Stimulated activated CD4-positive, alpha-beta T cell treated with anti-CD3 and anti-CD28 coated beads, Interleukin-12 subunit alpha, Interleukin-12 subunit beta, amount 100 ng/mL, for 24 hours (primary cell): ENCODE data around the gene BTRC.

Experiments
- DNase-seq, 2 experiments: peaks; one replicate each; pipeline ENCODE4 v3.0.0-alpha.2; 2020; ENCODE audit warnings: low read depth in 2 of 2

BTRC gene

DNA sequence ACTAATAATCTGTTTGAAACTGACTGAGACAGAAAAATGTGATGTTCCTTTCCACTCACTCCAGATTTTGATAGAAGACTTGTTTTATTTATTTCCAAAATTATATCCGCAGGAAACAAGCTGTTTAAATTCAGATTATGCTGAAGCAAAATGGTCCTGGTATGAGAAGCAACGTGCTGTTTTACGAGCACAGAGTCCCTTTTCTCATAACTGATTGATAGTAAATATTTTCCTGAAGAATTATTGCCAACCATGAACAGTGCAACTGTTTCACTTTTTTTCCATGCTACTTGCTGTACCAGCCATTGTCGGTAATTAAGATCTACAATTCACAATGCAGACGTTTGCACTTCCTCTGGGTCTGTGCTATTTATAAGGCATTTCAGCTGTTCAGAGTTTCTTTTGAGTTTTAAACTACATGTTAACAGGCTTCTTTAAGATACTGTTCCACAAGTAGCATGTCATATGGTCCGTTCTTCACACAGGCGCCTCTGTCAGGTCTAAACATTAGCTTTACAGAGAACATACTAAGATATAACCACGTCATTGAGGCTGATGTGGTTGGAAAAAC is 130.3 kb downstream of the BTRC start:
- no peak for DNase-seq

DNA sequence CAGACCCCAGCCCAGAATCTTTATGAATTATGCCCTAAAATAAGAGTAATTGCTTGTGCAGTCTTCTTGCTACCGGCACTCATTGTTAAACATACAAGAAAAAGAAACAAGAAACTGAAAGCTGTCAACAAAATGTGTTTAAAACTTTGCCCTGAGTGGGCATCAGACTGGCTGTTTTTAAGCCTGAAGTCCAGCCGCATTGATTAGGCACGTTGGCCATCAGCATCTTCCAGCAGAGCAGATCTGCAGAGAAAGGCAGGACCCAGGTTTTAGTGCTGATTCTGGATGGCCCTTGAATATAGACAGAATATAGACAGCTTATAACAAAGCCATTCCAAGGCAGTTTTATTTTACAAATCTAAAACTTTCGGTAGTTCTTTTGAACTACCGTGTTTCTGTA is 131.2 kb downstream of the BTRC start:
- no peak for DNase-seq

DNA sequence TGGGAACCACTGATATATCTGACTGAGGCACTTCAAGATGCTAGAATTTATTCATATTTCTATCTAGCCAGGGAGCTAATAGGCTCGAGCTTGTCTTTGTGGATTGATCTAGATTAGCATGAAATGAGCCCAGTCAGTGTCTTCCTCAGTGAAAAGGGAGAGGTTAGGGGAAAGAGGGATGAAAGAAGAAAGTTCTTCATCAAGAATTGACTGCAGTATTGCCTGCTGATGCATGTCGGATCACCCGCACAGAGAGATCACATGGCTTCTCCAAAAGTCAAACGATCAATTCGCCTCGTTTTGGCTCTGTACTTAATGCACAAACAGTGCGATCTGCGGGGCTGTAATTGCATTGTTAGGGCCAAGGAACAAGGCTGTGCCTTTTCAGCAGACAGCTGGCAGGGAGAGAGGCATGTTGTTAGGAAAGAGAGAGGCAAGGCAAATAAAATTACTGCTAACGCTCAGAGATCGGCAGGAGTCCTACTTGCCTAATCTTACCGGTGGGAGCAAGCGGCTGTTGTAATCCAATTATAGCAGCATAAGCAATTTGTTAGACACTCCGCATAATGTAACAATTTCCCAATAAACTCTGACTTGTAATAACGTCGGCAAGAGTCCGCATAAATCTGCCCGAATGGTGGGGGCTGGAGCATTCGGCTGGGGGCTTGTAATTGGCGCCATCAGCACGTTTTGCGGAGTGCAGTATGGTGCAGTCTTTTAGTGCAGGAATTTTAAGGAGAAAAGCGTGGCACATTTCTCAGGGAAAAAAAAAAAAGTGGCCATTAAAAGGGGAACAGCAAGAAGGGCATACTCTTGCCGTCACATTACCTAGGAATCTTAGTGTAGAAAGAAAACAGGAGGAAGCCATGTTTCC is 132.0 kb downstream of the BTRC start:
- no peak for DNase-seq

DNA sequence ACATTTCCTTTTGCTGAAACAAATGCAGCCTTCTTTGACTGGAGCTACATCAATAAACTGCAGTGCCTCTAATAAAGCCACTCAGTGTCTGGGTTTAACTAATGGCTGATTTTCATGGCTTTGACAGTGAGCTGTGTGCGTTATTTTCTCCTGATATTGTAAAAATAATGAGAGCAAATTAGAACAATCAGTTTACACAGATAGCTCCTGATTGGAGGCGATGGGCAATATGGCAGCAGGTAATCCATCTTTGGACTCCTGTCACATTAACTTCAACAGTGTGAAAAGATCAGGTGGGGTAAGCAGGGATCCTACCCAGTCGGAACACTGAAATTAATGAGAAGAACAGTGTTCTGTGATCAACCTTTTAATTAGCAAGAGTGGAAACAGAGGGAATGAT is 133.4 kb downstream of the BTRC start:
- DNase-seq = no peak

DNA sequence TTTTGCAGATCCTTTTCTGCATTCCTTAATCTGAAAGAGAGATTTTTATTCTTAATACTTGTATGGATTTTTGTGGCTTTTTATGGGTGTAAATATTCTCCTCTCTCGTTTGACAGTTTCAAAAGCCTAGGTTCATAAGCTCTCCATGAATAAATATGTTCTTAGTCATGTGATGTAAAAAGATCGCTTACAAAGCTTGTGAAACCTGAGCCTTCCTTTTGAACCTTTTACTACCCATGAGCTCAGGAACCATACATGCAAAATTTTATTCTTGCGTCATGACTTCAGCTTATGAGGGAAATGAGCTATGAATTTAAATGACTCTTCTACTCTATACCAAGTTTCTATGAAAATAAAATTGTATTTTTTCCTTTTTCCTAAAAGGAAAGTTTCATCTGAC is 135.4 kb downstream of the BTRC start:
- DNase-seq = no peak

DNA sequence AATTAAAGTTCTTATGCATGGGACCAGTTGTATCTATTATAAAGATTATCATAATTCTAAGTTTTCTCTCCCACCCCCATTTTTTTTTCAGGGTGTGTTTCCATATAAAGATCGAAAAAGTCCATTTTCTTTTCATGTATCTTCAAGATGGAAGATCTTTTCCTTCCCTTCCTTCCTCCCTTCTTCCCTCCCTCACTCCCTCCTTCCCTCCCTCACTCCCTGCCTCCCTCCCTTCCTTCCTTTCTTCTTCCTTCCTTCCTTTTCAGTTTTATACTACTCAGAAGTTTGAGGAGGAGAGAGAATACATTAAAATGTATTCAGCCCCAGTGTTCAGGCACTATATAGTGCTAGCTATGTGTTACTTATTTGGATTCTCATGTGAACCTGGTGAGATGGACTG is 136.1 kb downstream of the BTRC start:
- DNase-seq = no peak

DNA sequence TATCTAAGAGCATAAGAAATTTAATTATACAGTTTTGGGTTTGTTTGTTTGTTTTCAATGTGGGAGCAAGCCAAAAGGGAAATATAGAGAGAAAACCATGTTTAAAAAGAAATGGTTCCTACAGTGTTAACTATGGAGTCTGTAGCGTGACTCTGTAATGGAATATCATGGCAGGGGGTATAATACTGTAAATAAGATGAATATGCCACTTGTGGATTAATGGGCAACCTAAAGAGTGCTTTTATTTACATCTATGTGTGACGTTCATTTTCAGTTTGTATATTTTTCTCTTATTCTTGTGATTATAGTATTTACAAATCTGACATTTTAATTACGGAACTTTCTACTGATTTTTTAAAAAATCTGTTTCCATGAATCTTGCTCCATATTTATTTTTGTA is 138.2 kb downstream of the BTRC start:
- no peak for DNase-seq

DNA sequence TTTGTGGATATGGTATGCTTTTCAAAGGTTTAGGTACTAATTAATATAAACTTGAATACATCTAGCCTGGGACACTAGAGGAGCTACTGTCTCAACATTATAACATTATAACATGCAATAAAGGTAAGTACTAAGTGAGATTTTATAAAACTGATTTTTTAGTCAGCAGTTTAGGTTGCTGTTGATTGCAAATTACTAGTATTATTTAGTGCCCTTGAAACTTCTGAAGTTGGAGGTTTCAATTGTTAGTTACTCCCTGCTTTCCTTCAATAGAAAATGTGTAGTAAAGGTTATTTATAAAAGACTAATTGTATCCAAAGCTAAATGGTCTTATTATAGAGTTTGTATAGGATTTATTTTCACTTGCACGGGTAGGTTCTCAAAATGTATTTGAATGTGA is 138.8 kb downstream of the BTRC start:
- DNase-seq = no peak

DNA sequence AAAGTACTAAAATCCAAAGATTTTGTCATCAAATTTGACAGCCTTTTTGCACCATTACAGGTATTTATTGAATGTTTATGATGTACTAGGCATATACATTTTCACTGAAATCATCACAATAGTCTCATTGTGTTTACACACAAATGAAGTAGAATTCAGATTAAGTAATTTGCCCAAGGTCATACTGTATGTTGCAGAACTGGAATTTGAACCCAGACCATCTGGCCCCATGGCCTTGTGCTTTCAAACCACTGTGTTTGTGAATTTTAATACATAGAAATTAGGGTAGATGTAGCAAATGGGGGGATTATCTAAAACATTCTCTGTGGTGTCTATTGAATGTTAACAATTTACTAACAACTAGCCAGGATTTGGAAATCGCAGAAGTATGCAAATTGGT is 139.3 kb downstream of the BTRC start:
- DNase-seq = no peak

DNA sequence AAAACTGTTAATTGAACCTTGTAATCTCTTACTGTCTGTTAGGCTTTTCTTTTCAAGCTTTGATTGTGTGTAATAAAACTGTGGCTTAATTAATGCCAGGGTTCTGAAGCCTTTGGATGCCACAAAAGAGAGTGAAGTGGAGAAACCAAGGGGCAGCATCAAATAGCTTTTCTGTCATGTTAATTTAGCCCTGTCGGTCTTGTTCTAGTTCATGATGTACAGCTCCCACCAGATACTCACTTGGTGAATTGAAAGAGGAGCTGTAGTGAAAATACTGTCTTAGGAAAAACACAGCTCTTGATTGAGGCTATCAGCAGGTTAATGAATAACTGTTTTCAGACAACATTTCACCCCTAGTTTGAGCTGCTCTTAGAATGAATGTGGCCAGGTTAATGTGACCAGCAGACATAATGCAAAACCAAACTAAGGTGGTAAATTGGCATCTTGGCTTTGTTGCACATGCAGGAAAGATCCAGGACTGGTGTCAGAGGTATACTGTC is 139.9 kb downstream of the BTRC start:
- DNase-seq = no peak

DNA sequence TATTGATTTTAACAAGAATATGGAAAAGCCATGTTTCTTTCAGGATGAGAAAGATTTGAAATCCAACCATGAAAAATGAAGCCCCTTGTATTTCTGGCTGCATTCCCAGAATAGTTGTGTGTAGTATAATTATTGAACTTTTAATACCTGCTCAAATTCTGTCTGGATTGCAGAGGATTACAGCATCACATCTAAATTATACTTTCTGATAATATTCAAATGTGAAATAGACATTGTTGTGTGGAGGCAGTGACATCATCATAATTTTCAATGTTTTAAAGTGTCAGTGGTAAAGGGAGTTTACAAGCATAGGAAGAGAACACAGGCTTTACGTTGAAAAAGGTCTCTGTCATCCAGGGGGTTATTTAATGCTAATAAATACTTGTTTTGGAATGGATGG is 140.7 kb downstream of the BTRC start:
- DNase-seq = no peak

DNA sequence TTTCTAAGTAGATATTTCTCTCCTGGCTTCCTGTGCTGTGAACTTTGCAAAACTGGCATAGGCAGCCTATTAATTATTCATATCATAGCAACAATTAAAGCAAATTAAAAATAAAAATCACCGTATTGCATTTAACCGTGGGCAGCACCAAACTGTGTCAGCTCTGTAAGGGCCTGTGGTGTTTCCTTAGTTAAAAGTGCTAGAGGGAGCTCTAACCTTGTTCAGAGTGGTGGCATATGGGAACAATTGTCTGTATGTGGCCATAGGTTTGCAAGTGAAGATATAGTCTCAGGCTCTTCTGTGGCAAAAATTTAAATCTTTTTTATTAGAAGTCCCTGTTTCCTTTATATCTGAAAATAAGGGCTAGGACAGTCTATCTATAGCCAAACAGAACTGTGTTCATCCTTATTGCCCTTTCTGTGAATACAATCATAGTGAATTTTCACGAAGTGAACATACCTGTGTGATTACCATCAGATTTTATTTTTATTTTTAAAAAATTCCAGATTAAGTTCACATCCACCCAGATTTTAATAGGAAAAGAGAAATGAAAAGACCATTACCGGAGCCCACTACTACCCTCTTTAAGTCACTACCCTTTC is 141.5 kb downstream of the BTRC start:
- DNase-seq = no peak

DNA sequence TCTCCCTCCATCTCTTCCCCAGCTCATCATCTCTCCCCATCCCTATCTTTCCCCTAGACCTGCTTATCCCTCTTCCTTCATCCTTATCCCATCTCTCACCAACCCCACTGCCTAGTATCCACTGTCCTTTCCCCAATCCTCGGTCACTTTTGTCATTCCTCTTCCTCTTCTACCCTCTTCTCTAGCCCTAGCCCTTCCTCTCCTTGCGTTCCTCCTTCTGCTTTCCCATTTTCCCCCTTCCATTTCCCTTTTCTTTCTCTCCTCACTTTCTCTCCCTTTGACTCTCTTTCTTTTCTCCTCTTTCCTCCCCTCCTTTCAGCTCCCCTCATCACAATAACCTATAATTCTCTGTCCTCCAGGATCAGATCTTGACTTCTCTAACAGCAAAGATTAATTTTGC is 150.5 kb downstream of the BTRC start:
- DNase-seq = no peak

DNA sequence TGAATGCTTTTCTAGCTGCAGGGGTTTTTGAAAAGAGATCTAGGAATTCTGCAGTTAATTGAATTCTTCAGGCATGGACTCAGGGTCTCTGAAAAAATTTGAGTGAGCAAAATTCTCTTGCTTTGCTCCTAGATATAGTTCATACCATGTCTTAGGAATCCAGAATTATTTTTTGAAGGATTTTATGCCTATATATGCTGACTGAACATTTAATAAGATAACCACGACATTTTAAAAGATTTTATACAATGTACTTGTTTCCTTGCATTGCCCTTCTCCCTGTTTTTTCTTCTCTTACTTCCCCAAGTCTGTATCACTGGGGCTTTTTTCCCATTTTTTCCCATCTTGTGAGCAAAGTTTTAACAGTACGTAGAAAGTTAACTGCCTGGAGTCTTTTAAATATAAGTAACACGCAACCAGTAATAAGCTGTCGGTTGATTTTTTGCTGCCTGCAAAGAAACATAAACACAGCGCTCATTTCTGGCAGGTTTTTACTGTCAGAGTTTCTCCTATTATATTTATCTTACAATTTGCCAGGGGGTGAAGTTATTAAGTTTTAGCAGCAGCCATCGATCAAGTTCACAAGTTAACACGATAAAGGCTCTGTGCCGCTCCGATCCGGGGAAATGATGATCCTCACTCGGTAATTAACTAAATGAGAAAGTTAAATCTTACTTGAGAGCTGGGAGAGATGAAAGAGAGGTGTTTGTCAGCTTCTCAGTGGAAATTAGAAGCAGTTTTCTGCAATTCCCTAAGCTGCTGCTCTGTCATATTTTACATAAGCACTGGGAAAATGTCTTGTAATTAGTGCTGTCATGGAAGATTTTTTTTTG is 153.1 kb downstream of the BTRC start:
- no peak for DNase-seq

DNA sequence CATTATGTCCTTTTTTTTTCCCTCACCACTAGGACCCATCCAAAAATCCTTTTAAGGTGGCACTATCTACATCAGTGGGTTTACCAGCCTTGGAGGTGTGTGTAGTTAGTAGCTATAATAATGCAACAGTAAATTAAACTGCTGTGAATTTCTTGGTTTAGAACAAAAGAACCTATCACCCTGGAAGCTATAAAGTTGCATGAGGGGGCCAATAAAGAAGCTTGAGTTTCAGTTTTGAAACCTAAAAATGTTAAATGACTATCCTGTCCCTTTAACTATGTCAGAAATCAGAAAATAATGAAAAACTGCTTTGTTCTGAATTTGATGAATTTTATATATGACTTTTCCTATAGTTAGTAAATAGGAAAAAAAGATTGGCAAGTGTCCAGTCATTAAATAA is 153.9 kb downstream of the BTRC start:
- no peak for DNase-seq

DNA sequence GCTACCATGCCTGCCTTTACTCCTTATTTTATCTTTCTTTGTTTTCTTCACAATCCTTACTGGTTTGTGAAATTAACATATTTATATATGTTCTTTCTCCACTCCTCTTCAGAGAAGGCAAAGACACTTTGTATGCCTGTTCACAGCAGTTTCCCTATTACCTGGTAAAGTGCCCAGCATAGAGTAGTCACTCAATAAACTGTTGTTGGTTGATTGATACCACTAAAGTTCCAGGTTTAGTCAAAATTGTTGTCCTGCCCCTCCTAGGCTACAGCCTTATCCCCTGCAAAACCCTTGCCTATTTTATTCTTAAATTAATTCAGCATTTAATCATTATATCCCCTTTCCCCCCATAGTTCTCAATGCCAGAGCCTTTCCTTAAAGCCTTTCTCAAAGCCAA is 158.0 kb downstream of the BTRC start:
- DNase-seq = no peak

DNA sequence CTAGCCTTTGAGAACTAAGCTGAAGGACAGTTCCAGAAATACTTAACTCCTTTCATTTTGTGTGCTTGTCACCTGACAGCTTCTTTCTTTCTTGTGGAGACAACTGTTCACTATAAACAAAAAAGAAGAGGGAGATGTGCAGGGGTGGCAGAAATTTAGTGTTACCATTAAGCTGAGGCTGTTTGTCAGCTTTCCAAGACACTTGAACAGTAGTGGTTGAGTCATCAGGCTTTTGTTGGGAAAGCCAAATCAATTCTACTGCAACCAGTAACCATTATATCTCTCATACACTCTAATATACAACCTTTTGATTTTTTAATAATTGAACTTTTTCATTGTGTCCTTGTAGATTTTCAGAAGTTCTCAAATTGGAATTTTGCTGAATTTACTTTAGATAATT is 158.8 kb downstream of the BTRC start:
- no peak for DNase-seq

DNA sequence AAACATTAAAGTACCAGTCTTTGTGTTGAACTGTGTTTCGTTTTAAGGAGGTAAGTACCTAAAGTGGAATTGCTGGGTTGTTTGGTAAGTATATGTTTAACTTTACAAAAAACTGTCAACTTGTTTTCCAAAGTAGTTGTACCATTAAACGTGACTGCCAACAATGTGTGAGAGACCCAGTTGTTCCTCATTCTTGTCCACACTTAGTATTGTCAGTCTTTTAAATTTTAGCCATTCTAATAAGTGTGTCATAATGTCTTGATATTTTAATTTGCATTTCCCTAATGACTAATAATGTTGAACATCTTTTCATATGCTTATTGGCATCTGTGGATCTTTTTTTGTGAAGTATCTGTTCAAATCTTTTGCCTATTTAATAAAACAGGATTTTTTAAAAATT is 159.8 kb downstream of the BTRC start:
- DNase-seq = no peak

DNA sequence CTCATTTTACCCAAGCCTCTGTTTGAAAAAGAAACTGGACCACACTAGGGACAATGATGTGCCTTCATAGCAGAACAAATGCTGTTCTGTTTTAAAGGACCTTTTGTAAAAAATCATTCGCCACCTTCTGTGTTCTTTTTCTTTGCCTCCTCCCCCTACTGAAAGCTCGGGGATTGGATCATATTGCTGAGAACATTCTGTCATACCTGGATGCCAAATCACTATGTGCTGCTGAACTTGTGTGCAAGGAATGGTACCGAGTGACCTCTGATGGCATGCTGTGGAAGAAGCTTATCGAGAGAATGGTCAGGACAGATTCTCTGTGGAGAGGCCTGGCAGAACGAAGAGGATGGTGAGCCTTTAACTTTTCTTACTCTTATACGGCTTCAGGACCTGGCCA is 171.9 kb downstream of the BTRC start:
- no peak for DNase-seq

DNA sequence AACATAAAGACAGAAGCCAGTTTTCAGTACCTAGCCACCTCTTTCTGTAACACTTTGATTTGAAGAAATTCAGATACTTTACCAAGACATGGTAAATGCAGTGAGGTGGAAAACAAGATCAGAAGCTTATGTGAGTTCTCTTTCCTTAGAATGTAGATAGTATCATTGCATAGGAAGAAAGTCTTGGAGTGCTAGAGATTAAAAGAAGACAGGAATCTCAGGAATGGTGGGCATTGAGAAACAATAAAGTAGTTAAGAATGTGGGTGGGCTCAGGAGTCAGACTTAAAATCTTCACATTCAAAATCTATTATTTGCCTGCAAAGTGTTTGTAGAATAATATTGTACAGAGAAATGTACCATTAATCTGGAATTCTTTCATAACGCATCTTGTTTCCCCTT is 175.2 kb downstream of the BTRC start:
- DNase-seq = no peak

DNA sequence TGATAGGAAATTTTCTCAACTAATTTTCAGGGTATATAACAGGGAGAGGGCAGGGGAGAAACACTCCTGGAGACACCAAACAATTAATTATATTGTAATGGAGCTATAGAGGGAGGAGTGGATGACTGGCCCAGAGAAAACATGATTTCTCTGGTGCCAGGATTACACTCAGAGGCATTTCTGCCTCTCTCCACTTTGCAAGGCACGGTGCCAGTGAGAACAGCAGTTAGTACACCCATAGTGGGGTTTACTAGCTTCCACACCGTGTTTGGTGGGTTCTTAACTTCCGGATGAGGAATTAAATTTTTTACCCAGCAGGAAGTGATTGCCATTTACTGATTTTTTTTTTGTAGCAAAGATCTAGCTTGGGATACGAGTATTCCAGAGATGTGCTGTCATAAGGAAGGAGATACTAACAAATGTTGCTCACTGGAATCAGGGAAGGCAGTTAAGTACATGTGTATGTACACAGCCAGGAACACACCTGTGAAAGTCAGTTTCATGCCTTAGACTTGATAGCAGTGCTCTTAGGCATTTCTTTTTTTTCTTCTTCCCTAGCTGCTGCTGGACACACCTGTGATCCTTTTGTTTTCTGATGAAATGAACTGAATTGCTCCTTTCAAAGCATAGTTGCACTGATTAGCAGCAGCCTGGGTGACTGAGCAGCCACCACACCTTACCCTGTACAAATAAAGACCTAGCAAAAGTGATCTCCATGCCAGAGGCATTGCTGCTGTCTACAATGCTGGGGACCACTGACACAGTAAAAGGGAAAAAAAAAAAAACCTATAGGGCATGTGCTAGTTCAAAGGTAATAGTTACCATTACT is 176.0 kb downstream of the BTRC start:
- DNase-seq = no peak
